GM21723 (cell line): ENCODE results near the gene RGS14.
"Not testable (repeated sequence)": the region's sequence is repeated elsewhere in the genome, so short reads cannot be mapped to it uniquely, and the experiment has no call there.

Experiments
- ATAC-seq: cut with Tn5 transposase; IDR thresholded peaks from one replicate; pipeline ENCODE4 v1.9.1; 2021; ENCODE audit warnings: mild to moderate bottlenecking, moderate library complexity; ENCODE audit not compliant: unreplicated experiment

Gene RGS14

DNA sequence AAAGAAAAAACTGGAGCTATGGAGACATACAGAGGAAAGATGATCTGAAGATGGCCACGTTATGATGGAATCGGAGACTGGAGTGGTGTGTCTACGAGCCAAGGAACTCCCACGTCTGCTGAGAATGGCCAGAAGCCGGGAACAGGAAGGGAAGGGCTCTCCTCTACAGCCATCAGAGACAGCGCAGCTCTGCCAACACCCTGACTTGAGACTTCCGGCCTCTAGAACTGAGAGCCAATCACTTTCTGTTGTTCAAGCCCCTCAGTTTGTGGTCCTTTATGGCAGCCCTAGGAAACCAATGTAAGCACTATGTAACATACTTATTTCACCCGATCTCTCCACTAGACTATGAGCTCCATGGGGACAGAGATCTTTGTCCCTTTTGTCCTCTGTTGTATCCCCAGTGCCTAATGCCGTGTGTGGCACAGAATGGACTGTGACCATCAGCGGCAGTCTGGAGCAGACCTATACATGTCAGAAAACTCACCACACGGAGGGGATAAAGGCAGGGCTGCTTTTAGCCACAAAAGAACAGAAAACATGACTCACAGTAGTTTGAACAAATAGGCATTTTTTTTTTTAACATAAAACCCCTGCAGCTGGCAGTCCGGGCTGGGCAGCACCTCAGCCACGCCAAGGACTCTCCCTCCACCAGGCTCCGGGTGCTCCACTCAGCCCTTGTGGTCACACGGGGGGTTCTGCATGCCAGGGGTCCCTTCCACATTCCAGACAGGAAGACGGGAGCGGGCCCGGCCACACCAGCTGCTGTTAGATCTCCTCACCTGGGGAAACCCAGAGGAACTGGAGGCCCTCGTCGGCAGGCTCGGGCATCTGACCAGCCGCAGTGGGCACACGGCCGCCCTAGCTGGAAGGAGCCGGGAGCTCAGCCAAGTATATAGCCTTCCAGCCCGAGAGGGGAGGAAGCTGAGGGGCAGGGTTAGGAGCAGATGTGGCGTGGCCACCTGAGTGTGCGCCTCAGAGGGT lies 29.9 kb upstream of the RGS14 start:
- ATAC-seq: no peak

- ATAC-seq: no peak
These were observed 29.0 kb upstream of the RGS14 start for GRCh38 chr5:177328545-177329231.

DNA sequence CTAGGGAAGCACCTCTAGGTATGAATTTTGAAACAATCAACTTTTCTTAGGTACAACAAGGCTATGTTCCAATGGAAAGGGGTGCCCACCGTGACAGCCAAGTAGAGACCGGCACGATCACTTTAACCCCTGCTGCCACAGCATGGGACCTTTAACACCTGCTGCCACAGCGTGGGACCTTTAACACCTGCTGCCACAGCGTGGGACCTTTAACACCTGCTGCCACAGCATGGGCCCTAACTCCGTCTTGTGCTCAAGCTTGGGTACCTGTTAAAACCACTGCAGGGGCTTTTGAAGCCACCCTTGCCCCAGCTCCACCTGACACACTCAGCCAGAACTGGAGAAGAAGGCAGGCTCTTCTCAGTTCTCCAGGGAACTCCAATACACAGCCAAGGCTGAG lies 27.8 kb upstream of the RGS14 start:
- ATAC-seq: no peak

DNA sequence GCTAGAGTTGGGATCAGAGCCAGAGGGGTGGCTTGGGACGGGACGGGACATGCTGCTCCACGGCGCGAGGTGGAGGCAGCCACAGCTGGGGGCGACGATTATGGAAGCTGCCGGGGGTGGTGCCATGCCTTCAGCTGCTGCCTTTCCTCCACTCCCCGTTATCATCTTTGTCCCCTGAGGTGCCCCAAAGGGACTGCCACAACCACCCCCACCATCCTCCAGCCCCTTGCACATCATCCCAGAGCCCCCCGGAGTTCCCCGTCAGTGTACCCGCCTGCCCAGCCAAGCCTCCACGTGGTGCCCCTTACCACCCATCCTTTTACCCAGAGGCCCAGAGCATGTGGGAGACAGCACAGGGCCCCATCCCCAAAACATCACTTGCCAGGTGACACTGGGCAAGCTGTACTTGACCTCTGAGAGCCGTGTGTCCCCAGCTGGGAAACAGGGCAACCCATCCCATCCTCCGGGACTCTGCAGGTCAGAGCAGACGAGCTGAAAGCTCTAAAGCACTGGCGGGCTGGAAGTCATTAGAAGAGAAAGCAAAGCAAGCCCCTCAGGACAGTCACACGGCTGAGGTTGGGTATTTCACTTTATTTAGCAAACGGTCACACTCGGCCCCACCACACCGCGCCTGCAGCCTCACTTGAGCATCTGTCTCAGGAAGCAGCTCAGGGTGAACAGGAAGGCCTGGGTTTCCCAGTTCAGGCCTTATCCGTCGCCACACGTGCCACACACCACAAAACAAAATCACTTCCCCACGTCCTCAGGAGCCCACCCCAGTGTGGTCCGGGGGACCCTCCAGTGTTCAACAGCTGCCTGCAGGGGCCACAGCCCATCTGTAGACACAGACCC lies 26.5 kb upstream of the RGS14 start:
- no peak for ATAC-seq

DNA sequence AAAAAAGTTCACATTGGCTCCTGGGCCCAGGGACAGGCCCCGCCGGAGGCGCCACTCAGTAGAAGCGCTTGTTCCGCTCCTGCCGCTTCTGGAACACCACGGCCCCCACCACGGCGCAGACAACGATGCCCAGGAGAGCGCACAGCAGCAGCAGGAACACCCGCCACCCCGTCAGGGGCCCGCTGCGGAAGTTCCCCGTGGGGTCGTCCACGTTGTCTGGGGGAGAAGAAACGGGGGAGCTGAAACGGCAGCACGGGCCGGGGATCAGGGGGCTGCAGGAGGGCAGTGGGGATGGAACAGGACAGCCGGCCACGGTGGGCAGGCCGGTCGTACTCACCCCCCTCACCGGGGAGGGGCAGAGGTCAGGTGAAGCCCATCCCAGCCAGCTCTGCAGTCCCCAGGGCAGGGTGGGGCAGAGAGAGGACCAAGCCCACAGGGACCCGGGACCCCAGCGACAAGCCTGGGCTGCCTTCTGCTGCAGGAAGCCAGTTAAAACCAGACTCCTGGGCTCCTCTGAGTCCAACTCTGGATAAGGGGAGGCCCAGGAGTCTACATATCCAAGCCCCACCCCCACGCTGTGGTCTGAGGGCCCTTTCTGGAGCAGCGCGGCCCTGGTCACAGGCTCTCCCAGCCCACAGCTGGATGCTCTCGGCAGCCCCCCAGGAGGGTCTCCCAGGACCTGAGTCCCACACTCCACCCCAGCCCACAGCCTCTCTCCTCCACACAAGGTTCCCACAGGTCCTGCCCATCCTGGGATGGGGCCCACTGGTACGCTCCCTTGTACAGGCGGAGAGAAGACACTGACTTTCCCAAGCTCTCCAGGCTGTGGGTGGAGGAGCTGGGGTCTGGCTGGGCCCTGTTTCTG lies 25.5 kb upstream of the RGS14 start:
- no peak for ATAC-seq

DNA sequence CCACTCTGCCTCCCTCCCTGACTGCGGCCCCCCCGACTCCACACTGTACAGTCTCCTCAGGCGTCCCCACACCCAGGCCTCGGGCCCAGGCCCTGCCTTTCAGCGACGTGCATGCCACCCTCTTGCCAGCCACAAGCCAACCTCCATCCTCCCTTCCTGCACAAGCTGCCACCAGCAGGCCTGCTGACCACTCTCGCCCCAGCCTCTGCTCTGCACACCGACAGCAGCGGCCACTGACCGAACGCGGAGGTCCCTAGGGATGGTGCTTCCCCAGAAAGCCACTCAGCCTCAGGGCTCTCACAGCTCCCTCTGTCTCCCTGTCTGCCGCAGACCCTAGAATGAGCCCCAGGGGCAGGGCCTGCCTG lies 24.8 kb upstream of the RGS14 start:
- no peak for ATAC-seq

- no peak for ATAC-seq
These were observed 24.1 kb upstream of the RGS14 start for GRCh38 chr5:177333420-177334154.

- no peak for ATAC-seq
These were observed 23.6 kb upstream of the RGS14 start for GRCh38 chr5:177334155-177334551.

DNA sequence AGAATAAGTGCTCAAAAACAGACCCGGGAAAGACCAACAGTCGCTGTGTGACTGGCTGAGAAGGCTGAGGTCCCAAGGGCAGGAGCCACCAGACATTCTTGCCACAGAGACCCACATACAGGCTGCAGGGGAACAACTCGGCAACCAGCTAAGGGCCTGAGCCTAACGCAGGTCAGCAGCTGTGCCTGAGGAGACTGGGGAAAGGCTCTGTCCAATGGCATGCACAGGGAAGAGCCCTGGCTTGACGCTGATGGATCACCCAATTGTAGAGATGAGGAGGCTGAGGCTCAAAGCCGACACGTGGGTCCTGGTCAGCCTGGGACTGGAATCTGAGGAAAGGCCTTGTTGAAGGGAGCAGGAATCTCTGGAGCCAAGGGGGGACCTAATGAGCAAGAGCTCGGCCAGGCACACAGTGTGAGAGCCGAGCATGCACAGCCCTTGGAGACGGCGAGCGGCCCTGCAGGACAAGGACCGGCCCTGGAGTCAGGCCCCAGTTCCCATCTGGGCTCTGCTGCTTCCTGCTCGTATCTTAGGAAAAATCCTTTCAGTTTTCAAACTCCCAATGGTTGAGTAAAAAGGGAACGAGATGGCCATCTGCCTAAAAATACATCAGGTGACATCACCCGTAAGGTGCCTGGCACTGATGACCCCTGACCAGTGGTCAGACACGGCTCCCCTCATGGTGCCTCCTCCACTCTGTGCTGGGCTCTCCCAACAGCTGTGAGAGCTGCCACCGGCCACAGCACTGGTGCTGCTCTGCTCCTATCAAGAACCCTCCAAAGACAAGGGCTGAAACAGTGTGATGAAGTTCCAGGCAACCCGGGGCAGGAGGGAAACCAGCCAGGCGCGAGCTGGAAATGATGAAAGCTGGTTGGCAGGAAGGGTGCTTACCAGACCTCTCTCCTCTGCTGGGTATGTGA lies 22.7 kb upstream of the RGS14 start:
- ATAC-seq: no peak

- ATAC-seq: no peak
These were observed 22.0 kb upstream of the RGS14 start for GRCh38 chr5:177335701-177336065.

- no peak for ATAC-seq
These were observed 21.6 kb upstream of the RGS14 start for GRCh38 chr5:177336112-177336511.

GRCh38 chr5:177336603-177337494 lies 20.9 kb upstream of the RGS14 start:
- ATAC-seq: no peak

- no peak for ATAC-seq
These were observed 19.2 kb upstream of the RGS14 start for GRCh38 chr5:177338251-177339106.

GRCh38 chr5:177339107-177339638 lies 18.6 kb upstream of the RGS14 start:
- ATAC-seq: no peak

DNA sequence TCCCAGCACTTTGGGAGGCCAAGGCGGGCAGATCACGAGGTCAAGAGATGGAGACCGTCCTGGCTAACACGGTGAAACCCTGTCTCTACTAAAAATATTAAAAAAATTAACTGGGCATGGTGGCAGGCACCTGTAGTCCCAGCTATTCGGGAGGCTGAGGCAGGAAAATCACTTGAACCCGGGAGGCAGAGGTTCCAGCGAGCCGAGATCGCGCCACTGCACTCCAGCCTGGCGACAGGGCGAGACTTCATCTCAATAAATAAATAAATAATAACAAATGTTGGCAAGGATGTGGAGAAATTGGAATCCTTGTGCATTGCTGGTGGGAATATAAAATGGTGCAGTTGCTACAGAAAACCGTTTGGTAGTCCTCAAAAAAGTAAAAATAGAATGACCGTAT lies 14.7 kb upstream of the RGS14 start:
- not testable (repeated sequence) for ATAC-seq

- no peak for ATAC-seq
These were observed 13.9 kb upstream of the RGS14 start for GRCh38 chr5:177343777-177344176.
